CD14-positive monocyte (primary cell): Measurements from ENCODE around the gene ZNF512. TPM values are rescaled to one million over a fixed set of nuclear protein-coding genes. Genes with fewer than 3 reads are reported as not detected.

ENCODE experiments used
- DNase-seq, 3 donors: peaks; one replicate each; pipeline ENCODE4 v3.0.0-alpha.2; 2011 to 2022
- H2AFZ ChIP-seq: 2 replicates; pipeline ENCODE4 v1.6.0; 2012; ENCODE audit warnings: mild to moderate bottlenecking, low read depth, low read length, inconsistent platforms; ENCODE audit not compliant: insufficient read depth, poor library complexity, severe bottlenecking
- H3K27ac ChIP-seq, 2 donors: 1 replicate in 1 of 2; 2 replicates in 1 of 2; pipeline ENCODE4 v1.5.1; 2012 to 2013; ENCODE audit warnings: low read length in 2 of 2, control low read depth in 1 of 2, inconsistent platforms in 1 of 2, low read depth in 1 of 2, mild to moderate bottlenecking in 1 of 2
- H3K27me3 ChIP-seq, 2 donors: one replicate each; pipeline versions ENCODE4 v1.6.0 to v1.6.1; 2011 to 2013; ENCODE audit warnings: low read length in 2 of 2; ENCODE audit not compliant: control insufficient read depth in 2 of 2, insufficient read depth in 2 of 2
- H3K36me3 ChIP-seq, 2 donors: replicated peaks in 1 of 2; 1 replicate in 1 of 2; 2 replicates in 1 of 2; pipeline versions ENCODE4 v1.5.1 to v1.6.1; 2012 to 2013; ENCODE audit warnings: low read length in 2 of 2, control low read depth in 1 of 2, inconsistent platforms in 1 of 2, mild to moderate bottlenecking in 1 of 2; ENCODE audit not compliant: insufficient read depth in 2 of 2, control insufficient read depth in 1 of 2
- H3K4me1 ChIP-seq, 2 donors: 1 replicate in 1 of 2; 2 replicates in 1 of 2; pipeline versions ENCODE4 v1.5.1 to v1.6.1; 2012 to 2013; ENCODE audit warnings: low read length in 2 of 2, control low read depth in 1 of 2, inconsistent platforms in 1 of 2, mild to moderate bottlenecking in 1 of 2, moderate library complexity in 1 of 2; ENCODE audit not compliant: insufficient read depth in 2 of 2, control insufficient read depth in 1 of 2
- H3K4me2 ChIP-seq: replicated peaks from 2 replicates; pipeline ENCODE3; 2012; ENCODE audit warnings: low read length, moderate library complexity, mild to moderate bottlenecking; ENCODE audit not compliant: poor library complexity, severe bottlenecking; ENCODE audit errors: extremely low read depth
- H3K4me3 ChIP-seq, 3 experiments: fragments of 200-600 bp in 1 of 3; sonication (generic) in 1 of 3; replicated peaks in 1 of 3; 1 replicate in 2 of 3; 2 replicates in 1 of 3; pipeline ENCODE4 v1.5.1; 2011 to 2013; ENCODE audit warnings: low read length in 3 of 3, mild to moderate bottlenecking in 3 of 3, control low read depth in 2 of 3, low read depth in 2 of 3, inconsistent platforms in 1 of 3, moderate library complexity in 1 of 3
- H3K79me2 ChIP-seq: 2 replicates; pipeline ENCODE4 v1.6.0; 2012; ENCODE audit warnings: mild to moderate bottlenecking, control low read depth, inconsistent platforms, low read length, moderate library complexity; ENCODE audit not compliant: insufficient read depth
- H3K9ac ChIP-seq: 2 replicates; pipeline ENCODE4 v1.6.0; 2017; ENCODE audit warnings: low read length, mild to moderate bottlenecking; ENCODE audit not compliant: insufficient read depth, poor library complexity, severe bottlenecking
- H3K9me3 ChIP-seq, 2 donors: replicated peaks in 1 of 2; 1 replicate in 1 of 2; 2 replicates in 1 of 2; pipeline versions ENCODE4 v1.5.1 to v1.6.1; 2012 to 2013; ENCODE audit warnings: low read length in 2 of 2, control low read depth in 1 of 2; ENCODE audit not compliant: control insufficient read depth in 1 of 2, insufficient read depth in 1 of 2
- H4K20me1 ChIP-seq: 2 replicates; pipeline ENCODE4 v1.6.0; 2012; ENCODE audit warnings: mild to moderate bottlenecking, low read length, control low read depth, moderate library complexity; ENCODE audit not compliant: insufficient read depth
- H3K27ac Mint-ChIP-seq, 7 donors: one replicate each; pipeline ENCODE4 v1.8.0; 2020; ENCODE audit warnings: mild to moderate bottlenecking in 7 of 7, mixed read lengths in 7 of 7, moderate library complexity in 6 of 7, inconsistent platforms in 2 of 7
- H3K27me3 Mint-ChIP-seq, 3 donors: one replicate each; pipeline ENCODE4 v1.8.0; 2021 to 2022; ENCODE audit warnings: low read depth in 3 of 3, mild to moderate bottlenecking in 3 of 3, mixed read lengths in 3 of 3, moderate library complexity in 3 of 3, inconsistent platforms in 1 of 3
- H3K36me3 Mint-ChIP-seq, 2 donors: one replicate each; pipeline ENCODE4 v1.8.0; 2020; ENCODE audit warnings: mixed read lengths in 2 of 2, inconsistent platforms in 1 of 2, mild to moderate bottlenecking in 1 of 2
- H3K4me1 Mint-ChIP-seq: one replicate; pipeline ENCODE4 v1.8.0; 2020; ENCODE audit warnings: mild to moderate bottlenecking, mixed read lengths
- H3K4me3 Mint-ChIP-seq, 2 donors: one replicate each; pipeline ENCODE4 v1.8.0; 2020; ENCODE audit warnings: mild to moderate bottlenecking in 2 of 2, mixed read lengths in 2 of 2, moderate library complexity in 1 of 2
- H3K9me3 Mint-ChIP-seq, 7 donors: one replicate each; pipeline ENCODE4 v1.8.0; 2020 to 2022; ENCODE audit warnings: mixed read lengths in 7 of 7, mild to moderate bottlenecking in 6 of 7, moderate library complexity in 6 of 7, inconsistent platforms in 2 of 7
- CTCF ChIP-seq: fragments of 200-600 bp; IDR thresholded peaks from one replicate; pipeline ENCODE4 v1.8.0; 2022; ENCODE audit warnings: antibody characterized with exemption, mild to moderate bottlenecking
- WGBS: methylation state at CpG from one replicate; pipeline ENCODE4 v1.1.5; 2013; ENCODE audit warnings: missing lambda C conversion rate; ENCODE audit not compliant: insufficient coverage; 5-methylcytosine and 5-hydroxymethylcytosine counted together
- intact Hi-C, 2 donors: fragments of 100-400 bp; cut with micrococcal nuclease; formaldehyde crosslinking; loops; one replicate each; pipeline versions ENCODE4 v1.15.0 to v1.15.1; 2023
- polyA plus RNA-seq, 3 donors: library from polyadenylated mRNA; depleted of rRNA in 1 of 3; unstranded in 2 of 3; stranded (reverse) in 1 of 3; fragments of 300-500 nt in 2 of 3; fragments of >200 nt in 1 of 3; fragmentation: Illumina TruSeq in 2 of 3; gene quantifications; 1 replicate in 2 of 3; 2 replicates in 1 of 3; pipeline ENCODE4 v1.2.3, GENCODE V29; 2012 to 2021

ZNF512 gene
- polyA plus RNA-seq, 3 donors, result 6.7 to 13.1 (median 12.8) TPM

GRCh38 chr2:27582129-27582694 is 630 bp upstream of the ZNF512 start:
- Histone ChIP-seq H4K20me1 (peaks cover 9% of the 10 kb centered on the region), H3K9me3 (peaks cover 13 to 16% of the 10 kb centered on the region in 2 donors), H3K4me3 (peak overlapping the region; percentile 66 to 98 (median 87)), H3K36me3 (no peaks in the 10 kb centered on the region), H2AFZ (peak overlapping the region; percentile 91), H3K27ac (peak overlapping the region; percentile 72 to 91), H3K4me1 (peaks cover 24 to 25% of the 10 kb centered on the region in 2 donors), H3K27me3 (no peaks in the 10 kb centered on the region), H3K4me2 (peak overlapping the region; percentile 85), H3K9ac (peak overlapping the region; percentile 74), H3K79me2 (peaks cover 41% of the 10 kb centered on the region)
- peaks cover 3 to 8% of the 10 kb centered on the region in 2 donors for H3K36me3 Mint-ChIP-seq
- peaks cover 34% of the 10 kb centered on the region for H3K4me1 Mint-ChIP-seq
- peaks cover 0 to 3% (median 2%) of the 10 kb centered on the region in 3 donors for H3K27me3 Mint-ChIP-seq
- peak overlapping the region; percentile 90 to 99 (median 96) for H3K27ac Mint-ChIP-seq
- 90% methylated on average over 9 of the region's 16 CpGs for WGBS
- peaks cover 13 to 33% (median 24%) of the 10 kb centered on the region in 7 donors for H3K9me3 Mint-ChIP-seq
- TF ChIP-seq CTCF, result no peak
- peak in 1 of 3 donors; percentile 6 for DNase-seq
- intact Hi-C loops, result loop anchor here (10.0 kb wide), 2 partner anchors 87 to 157 kb away; partner anchors contain the start of genes NRBP1 (in 2 of the 2), FNDC4 (in 1 of the 2) and GCKR (in 1 of the 2)
- peak overlapping the region; percentile 91 to 95 for H3K4me3 Mint-ChIP-seq

- 7% methylated on average over 11 of the region's 12 CpGs for WGBS
- H3K9ac ChIP-seq, result peak overlapping the region; percentile 74
- intact Hi-C loops, result loop anchor here (10.0 kb wide), 2 partner anchors 89 to 159 kb away; partner anchors contain the start of genes NRBP1 (in 2 of the 2), FNDC4 (in 1 of the 2) and GCKR (in 1 of the 2)
These were observed 611 bp downstream of the ZNF512 start for GRCh38 chr2:27583390-27583915.

More at GRCh38 chr2:27583390-27583915, 611 bp downstream of the ZNF512 start:
- peaks cover 4% of the 10 kb centered on the region in 2 donors for H3K9me3 ChIP-seq
- peaks cover 16% of the 10 kb centered on the region for H4K20me1 ChIP-seq
- Mint-ChIP-seq H3K27me3 (peaks cover 0 to 2% (median 2%) of the 10 kb centered on the region in 3 donors), H3K36me3 (peaks cover 8 to 12% of the 10 kb centered on the region in 2 donors), H3K4me1 (peaks cover 34% of the 10 kb centered on the region), H3K27ac (peak overlapping the region; percentile 90 to 99 (median 96)), H3K4me3 (peak overlapping the region; percentile 91 to 95), H3K9me3 (peaks cover 6 to 27% (median 15%) of the 10 kb centered on the region in 7 donors)
- H3K27me3 ChIP-seq, result no peaks in the 10 kb centered on the region
- H3K4me2 ChIP-seq, result peak overlapping the region; percentile 85
- H3K4me1 ChIP-seq, result peaks cover 24 to 25% of the 10 kb centered on the region in 2 donors
- H3K36me3 ChIP-seq, result no peaks in the 10 kb centered on the region
- peak overlapping the region; percentile 91 for H2AFZ ChIP-seq
- peak in 2 of 3 donors; percentile 16 to 33 for DNase-seq
- H3K79me2 ChIP-seq, result peaks cover 54% of the 10 kb centered on the region
- peak overlapping the region; percentile 72 to 91 for H3K27ac ChIP-seq
- no peak for TF ChIP-seq CTCF
- peak overlapping the region; percentile 66 to 98 (median 87) for H3K4me3 ChIP-seq
